ENCODE results near the gene UST. TPM values are rescaled to one million over a fixed set of nuclear protein-coding genes. Genes with fewer than 3 reads are reported as not detected.

The UST gene
- total and polyA plus RNA-seq, 2 of the 8 experiments (the other 6 are each of a cell fraction or from before 2014, with no cell fraction given) = 13.5 to 34.5 TPM

DNA sequence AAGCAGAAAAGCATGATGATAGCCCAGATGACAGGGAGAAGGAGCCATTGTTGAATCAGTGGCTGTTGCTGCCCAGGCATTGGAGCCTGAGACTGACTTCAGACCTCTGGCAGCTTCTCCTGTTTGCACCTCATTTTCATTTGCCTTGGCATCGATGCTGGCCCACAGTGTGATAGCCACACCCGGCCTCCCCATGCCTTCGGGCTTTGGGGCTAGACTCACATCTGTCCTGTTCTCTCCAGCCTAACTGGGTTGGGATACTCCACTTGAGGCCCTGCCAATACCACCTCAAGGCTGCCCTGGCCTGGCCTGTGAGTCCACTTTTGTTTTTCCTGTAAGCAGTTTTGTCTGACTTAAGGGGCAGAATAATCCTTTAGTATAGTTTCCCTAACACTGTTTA is 140.4 kb downstream of the UST start:
- H4K91ac ChIP-seq (replicated peaks; ENCODE audit: insufficient read length, low read length) = no peak overlapping the region
- no peaks in the 10 kb centered on the region for H3K23me2 ChIP-seq (ENCODE audit: low read depth, low read length)
- no peaks in the 10 kb centered on the region; the same call in 1 of the 2 replicates for H3K79me1 ChIP-seq (ENCODE audit: low read depth, low read length)
- H3K36me3 ChIP-seq (ENCODE audit: control insufficient read depth in 2 of 4, insufficient read depth in 4 of 4, low read length in 3 of 4) = peaks cover 0 to 15% (median 1%) of the 10 kb centered on the region in 4 experiments; a peak in 1 of 8 replicates
- H3K23ac ChIP-seq (ENCODE audit: insufficient read length) = no peak overlapping the region
- no peak overlapping the region for H3K14ac ChIP-seq (ENCODE audit: insufficient read length)
- no peak overlapping the region for H4K5ac ChIP-seq (ENCODE audit: insufficient read length, low read depth, low read length)
- no peak overlapping the region for H2BK120ac ChIP-seq (replicated peaks; ENCODE audit: low read depth, low read length)
- no peak overlapping the region for H3K18ac ChIP-seq (ENCODE audit: extremely low read depth, low read length)
- H2BK12ac ChIP-seq (ENCODE audit: low read depth, low read length) = no peak overlapping the region
- peaks cover 0 to 32% of the 10 kb centered on the region in 2 experiments; a peak in 2 of 4 replicates for H3K79me2 ChIP-seq (ENCODE audit: control insufficient read depth in 1 of 2, insufficient read depth in 2 of 2, low read length in 2 of 2)
- H3K4me1 ChIP-seq (replicated peaks in 1 of 4; ENCODE audit: control insufficient read depth in 3 of 4, insufficient read depth in 4 of 4, low read length in 3 of 4) = peaks cover 3 to 18% (median 12%) of the 10 kb centered on the region in 4 experiments; a peak in 5 of 7 replicates
- no peak for FAIRE-seq
- no peak overlapping the region for H4K8ac ChIP-seq (ENCODE audit: extremely low read depth, insufficient read depth, low read length)
- no peak overlapping the region for H3K27ac ChIP-seq (ENCODE audit: low read depth, low read length)
- WGBS, 2 experiments (ENCODE audit: extremely low coverage in 1 of 2, insufficient coverage in 1 of 2, insufficient read length in 1 of 2, insufficient replicate concordance in 2 of 2, low coverage in 1 of 2, low lambda C conversion rate in 2 of 2, missing lambda C conversion rate in 1 of 2) = 100% methylated on average over 3 of the region's 3 CpGs; no CpG with 5 or more reads in 1 of the 2 experiments
- H3K4ac ChIP-seq (replicated peaks; ENCODE audit: insufficient read length, low read depth, low read length) = no peak overlapping the region
- no peak overlapping the region for H3K4me2 ChIP-seq (ENCODE audit: insufficient read depth in 1 of 2, low read depth in 2 of 2, low read length in 2 of 2)
- H2BK20ac ChIP-seq (ENCODE audit: low read length) = no peak overlapping the region
- no peaks in the 10 kb centered on the region for H3K27me3 ChIP-seq (replicated peaks in 1 of 4; ENCODE audit: control insufficient read depth in 3 of 4, extremely low read depth in 1 of 4, insufficient read depth in 3 of 4, low read length in 3 of 4)
- H3K9me3 ChIP-seq (ENCODE audit: insufficient read depth in 2 of 2, low read depth in 1 of 2, low read length in 1 of 2) = no peaks in the 10 kb centered on the region
- no peak overlapping the region for H2BK5ac ChIP-seq (ENCODE audit: low read depth, low read length)
- H2AK5ac ChIP-seq (ENCODE audit: low read depth, low read length) = no peak overlapping the region
- no peak overlapping the region for H2AFZ ChIP-seq (ENCODE audit: low read length)
- no peak overlapping the region for H3K9ac ChIP-seq (replicated peaks in 1 of 4; ENCODE audit: extremely low read depth in 1 of 4, low read depth in 3 of 4, low read length in 3 of 4)
- no peak overlapping the region for H3K4me3 ChIP-seq (ENCODE audit: extremely low read depth in 1 of 4, insufficient read depth in 2 of 4, low read depth in 3 of 4, low read length in 4 of 4)
- TF ChIP-seq RXRA (IDR thresholded peaks at IDR 0.05; ENCODE audit: insufficient read depth, low read depth, low read length) = no peak
- H4K20me1 ChIP-seq (replicated peaks in 1 of 2; ENCODE audit: control insufficient read depth in 1 of 2, insufficient read depth in 2 of 2, low read length in 2 of 2) = no peaks in the 10 kb centered on the region
- DNase-seq (ENCODE audit: low read depth in 1 of 2, low spot score in 2 of 2) = no peak
- ChIA-PET CTCF (ENCODE audit: partially characterized antibody) (interaction anchor here (1.0 kb wide), 1 partner anchor 141 kb away, joined by 3 read pairs; no protein-coding TSS in a partner anchor), POLR2A (ENCODE audit: partially characterized antibody) (no interaction called here)
- no peak overlapping the region for H3K56ac ChIP-seq (replicated peaks; ENCODE audit: insufficient read length, low read depth, low read length)
- no peak overlapping the region for H2BK15ac ChIP-seq (ENCODE audit: low read length)

All from H1 (cell line).